Epidermal melanocyte (primary cell): ENCODE measurements around the gene PRSS3.
"Not testable (repeated sequence)": the region's sequence is repeated elsewhere in the genome, so short reads cannot be mapped to it uniquely, and the experiment has no call there.

ENCODE experiments used
- DNase-seq: peaks from one replicate; pipeline ENCODE4 v3.0.0; 2011; ENCODE audit warnings: low spot score; ENCODE audit not compliant: insufficient read length

Gene PRSS3

DNA sequence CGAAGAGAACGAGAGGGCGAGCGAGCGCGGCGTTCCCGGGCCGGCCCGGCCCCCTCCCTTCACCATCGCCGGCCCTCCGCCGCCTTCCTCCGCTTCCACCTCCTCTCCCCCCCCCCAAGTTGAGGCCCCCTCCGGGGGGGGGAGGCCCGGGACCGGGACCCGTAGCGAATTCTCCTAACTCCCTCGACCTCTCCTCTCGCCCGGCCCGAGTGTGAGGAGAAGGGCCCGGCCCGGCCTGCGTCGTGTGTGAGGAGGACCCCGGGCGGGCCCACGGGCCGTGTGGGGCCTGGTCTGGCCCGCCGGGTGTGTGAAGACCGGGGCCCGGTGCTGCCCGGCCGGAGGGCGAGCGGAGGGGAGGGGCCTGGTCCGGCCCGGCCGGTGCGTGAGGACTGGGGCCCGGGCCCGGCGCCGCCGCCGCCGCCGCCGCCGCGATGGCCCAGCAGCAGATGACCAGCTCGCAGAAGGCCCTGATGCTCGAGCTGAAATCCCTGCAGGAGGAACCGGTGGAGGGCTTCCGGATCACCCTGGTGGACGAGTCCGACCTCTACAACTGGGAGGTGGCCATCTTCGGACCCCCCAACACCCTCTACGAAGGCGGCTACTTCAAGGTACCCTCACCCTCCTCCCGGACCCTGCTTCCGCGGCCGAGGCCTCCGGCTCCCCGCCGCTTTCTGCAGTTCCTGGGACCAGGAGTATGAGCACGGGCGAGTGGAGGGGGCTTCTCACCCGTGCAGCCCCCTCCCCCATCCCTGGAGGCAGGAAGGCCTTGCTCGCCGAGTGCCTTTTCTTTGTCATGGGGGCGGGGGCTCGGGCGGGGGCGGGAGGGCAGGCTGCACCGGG is 22.2 kb downstream of the PRSS3 start:
- peak; percentile 32 for DNase-seq

GRCh38 chr9:33818167-33818846 is 22.9 kb downstream of the PRSS3 start:
- no peak for DNase-seq

GRCh38 chr9:33818847-33819500 is 23.6 kb downstream of the PRSS3 start:
- no peak for DNase-seq

DNA sequence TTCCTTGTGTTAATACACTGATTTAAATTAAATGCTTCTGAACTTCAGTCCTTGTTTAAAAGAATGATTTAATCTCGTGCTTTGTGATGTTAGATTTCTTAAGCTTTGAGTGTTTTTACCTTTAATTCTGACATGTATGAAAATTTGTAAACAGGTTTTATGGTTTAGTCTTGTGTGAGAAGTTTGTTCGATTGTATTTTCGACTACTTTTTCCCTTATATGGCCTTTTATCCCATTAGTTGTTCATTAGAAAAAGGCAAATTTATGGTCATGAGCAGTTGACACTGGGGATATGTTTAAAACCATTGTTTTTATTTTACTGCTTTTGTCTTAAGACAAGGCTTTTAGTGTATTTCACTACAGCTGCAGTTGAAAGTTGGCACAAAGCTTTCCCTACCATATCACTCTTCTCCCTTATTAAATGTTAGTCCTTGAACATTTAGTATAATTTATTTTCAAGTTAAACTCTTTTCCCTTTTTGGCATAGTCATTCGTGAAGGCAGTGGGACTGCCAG is 24.9 kb downstream of the PRSS3 start:
- no peak for DNase-seq

- no peak for DNase-seq
Measured at GRCh38 chr9:33823801-33824200, 28.4 kb downstream of the PRSS3 start.

GRCh38 chr9:33827285-33827684 is 31.9 kb downstream of the PRSS3 start:
- DNase-seq = not testable (repeated sequence)

DNA sequence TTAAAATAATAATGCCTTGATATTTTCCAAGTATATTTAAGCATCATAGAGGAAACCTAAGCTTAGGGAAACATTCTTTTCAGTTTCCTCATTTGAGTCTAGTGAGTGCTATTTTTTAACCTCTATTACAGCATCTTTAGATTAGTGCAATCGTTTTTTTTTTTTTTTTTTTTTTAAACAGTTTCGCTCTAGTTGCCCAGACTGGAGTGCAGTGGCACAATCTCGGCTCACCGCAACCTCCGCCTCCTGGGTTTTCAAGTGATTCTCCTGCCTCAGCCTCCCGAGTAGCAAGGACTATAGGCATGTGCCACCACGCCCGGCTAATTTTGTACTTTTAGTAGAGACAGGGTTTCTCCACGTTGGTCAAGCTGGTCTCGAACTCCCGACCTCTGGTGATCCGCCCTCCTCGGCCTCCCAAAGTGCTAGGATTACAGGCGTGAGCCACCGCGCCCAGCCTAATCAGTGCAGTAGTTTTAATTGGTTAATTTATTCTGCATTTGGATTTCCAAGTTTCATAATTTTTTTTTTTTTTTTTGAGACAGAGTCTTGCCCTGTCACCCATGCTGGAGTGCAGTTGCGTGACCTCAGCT is 34.4 kb downstream of the PRSS3 start:
- not testable (repeated sequence) for DNase-seq

DNA sequence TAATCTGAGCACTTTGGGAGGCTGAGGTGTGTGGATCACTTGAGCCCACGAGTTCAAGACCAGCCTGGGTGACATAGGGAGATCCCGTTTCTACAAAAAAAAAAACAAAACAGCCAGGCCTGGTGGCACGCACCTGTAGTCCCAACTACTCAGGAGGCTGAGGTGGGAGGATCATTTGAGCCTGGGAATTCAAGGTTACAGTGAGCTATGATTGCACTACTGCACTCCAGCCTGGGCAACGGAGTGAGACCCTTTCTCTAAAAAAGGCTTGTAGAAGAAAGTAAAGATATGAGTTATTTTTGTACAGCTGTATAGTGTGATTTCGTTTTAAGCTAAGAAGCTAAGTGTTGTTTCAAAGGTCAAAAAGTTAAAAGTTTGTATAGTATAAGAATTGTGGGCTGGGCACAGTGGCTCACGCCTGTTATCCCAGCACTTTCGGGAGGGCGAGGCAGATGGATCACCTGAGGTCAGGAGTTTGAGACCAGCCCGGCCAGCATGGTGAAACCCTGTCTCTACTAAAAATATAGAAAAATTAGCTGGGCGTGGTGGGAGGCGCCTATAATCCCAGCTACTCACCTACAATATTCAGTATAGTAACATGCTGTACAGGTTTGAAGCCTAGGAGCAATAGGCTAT is 40.4 kb downstream of the PRSS3 start:
- no peak for DNase-seq

DNA sequence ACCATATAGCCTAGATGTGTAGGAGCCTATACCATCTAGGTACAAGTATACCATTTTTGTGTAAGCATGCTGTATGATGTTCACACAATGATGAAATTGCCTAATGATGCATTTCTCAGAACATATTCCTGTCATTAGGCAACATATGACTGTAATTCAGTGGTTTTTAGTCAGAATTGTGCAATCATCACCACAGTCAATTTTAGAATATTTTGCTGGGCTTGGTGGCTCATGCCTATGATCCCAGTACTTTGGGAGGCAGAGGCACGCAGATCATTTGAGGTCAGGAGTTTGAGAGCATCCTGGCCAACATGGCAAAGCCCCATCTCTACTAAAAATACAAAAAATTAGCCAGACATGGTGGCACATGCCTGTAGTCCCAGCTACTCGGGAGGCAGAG is 40.9 kb downstream of the PRSS3 start:
- not testable (repeated sequence) for DNase-seq

GRCh38 chr9:33837138-33837537 is 41.8 kb downstream of the PRSS3 start:
- no peak for DNase-seq

DNA sequence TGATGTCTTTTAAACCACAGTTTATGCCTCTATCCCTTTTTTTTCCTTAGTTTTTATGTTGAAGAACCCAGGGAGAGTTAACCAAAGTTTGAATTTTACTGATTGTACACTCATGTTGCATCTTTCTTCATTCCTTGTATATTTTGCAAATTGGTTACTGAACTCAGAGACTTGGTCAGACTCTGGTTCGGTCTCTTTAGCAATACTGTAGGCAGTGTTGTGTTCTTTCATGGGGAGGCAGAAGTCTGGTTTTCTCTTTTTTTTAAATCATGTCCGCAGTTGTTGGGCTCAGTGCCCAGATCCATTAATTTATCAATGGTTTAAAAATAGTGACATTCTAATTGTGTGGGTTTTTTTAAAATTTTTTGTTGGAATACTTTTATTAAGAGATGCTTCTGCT is 45.0 kb downstream of the PRSS3 start:
- DNase-seq = no peak

DNA sequence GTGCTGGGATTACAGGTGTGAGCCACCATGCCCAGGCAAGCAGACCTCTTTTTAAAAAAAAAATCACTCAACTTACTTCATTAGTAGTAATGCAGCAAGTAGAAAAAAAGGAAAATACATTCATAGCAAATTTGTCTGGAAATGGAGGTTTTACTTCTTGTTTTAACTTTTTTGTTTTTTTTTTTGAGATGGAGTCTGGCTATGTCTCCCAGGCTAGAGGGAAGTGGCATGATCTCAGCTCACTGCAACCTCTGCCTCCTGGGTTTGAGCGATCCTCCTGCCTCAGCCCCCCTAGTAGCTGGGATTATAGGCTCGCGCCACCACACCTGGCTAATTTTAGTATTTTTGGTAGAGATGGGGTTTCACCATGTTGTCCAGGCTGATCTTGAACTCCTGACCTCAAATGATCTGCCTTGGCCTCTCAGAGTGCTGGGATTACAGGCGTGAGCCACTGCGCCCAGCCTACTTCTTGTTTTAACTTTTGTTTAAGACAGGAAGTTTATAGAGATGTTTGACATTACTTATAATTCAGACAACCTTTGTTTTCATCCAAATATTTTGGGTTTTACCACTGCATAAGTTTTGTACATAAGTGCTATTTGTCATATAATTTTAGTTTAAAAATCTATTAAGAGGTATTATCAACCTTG is 48.1 kb downstream of the PRSS3 start:
- no peak for DNase-seq

DNA sequence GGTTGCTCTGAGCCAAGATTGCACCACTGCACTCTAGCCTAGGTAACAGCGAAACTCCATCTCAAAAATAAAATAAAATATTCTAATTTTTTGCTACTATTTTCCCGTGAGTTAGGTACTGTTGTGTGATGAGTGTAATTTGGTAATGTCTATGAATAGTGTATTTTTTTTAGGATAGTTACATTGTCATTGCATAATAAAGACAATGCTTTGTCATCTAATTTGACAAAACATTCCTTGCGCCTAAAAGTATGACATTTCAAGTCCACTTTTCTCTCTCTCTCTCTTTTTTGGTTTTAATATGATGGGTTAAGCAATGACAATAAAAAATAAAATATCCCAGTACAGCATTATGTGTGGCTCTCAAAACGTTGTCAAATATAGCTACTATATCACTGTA is 50.9 kb downstream of the PRSS3 start:
- no peak for DNase-seq

GRCh38 chr9:33847894-33848205 is 52.5 kb downstream of the PRSS3 start:
- DNase-seq = not testable (repeated sequence)
